ENCODE results near the gene TMEM200A. TPM values are rescaled to one million over a fixed set of nuclear protein-coding genes. Genes with fewer than 3 reads are reported as not detected.

TMEM200A gene
- total RNA-seq, 1 experiment from 2014 or later, result 22.9 TPM

GRCh38 chr6:130372786-130373185, 7.0 kb downstream of the TMEM200A start:
- H3K79me2 ChIP-seq (ENCODE audit: insufficient read depth, low read length), result peaks cover 69% of the 10 kb centered on the region
- H3K27me3 ChIP-seq (ENCODE audit: insufficient read depth, low read length), result no peaks in the 10 kb centered on the region
- ChIA-PET POLR2A (no interaction called here), RAD21 (ENCODE audit: low non-redundant PET in 1 of 2, low total read pairs in 2 of 2, uncharacterized antibody in 2 of 2, unreplicated experiment in 2 of 2) (no interaction called here), CTCF (no interaction called here)
- H3K9ac ChIP-seq (ENCODE audit: low read length), result no peak overlapping the region
- TF ChIP-seq SIN3A (IDR thresholded peaks at IDR 0.05; ENCODE audit: low read depth) (no peak), RAD21 (IDR thresholded peaks at IDR 0.05; ENCODE audit: low read depth) (no peak), CTCF (IDR thresholded peaks at IDR 0.05 in 2 of 3, conservative IDR thresholded peaks at IDR 0.05 in 1 of 3; ENCODE audit: borderline replicate concordance in 1 of 3, insufficient read depth in 1 of 3, low read depth in 2 of 3, low read length in 2 of 3) (no peak), POLR2A (IDR thresholded peaks at IDR 0.05; ENCODE audit: borderline replicate concordance, extremely low read depth, insufficient read depth, insufficient read length) (no peak)
- DNase-seq (ENCODE audit: low read depth, low spot score) (no peak), ATAC-seq (no peak)
- H3K36me3 ChIP-seq (ENCODE audit: control insufficient read depth in 1 of 2, insufficient read depth in 2 of 2, low read length in 2 of 2), result no peaks in the 10 kb centered on the region
- intact Hi-C loops (cut with micrococcal nuclease), result no loop called here
- H3K9me2 ChIP-seq (ENCODE audit: insufficient read depth), result no peaks in the 10 kb centered on the region
- no peak overlapping the region for H3K4me3 ChIP-seq (replicated peaks in 1 of 2; ENCODE audit: low read depth in 1 of 2, low read length in 2 of 2)
- H2AFZ ChIP-seq (ENCODE audit: low read depth, low read length, poor library complexity, severe bottlenecking), result no peak overlapping the region
- no TSS peak for BruUV-seq (replicated peaks)
- no peak overlapping the region for H3K27ac ChIP-seq (ENCODE audit: low read depth, low read length)
- H3K4me2 ChIP-seq (ENCODE audit: low read length), result no peak overlapping the region
- no peaks in the 10 kb centered on the region for H4K20me1 ChIP-seq (ENCODE audit: insufficient read depth)
- H3K4me1 ChIP-seq (ENCODE audit: control insufficient read depth in 1 of 2, insufficient read depth in 2 of 2, low read length in 2 of 2), result peaks cover 0 to 6% of the 10 kb centered on the region in 2 experiments; a peak in 1 of 4 replicates
- H3K9me3 ChIP-seq (ENCODE audit: control insufficient read depth in 1 of 2, insufficient read depth in 1 of 2, low read depth in 1 of 2, low read length in 2 of 2), result no peaks in the 10 kb centered on the region

GRCh38 chr6:130373992-130374391, 8.2 kb downstream of the TMEM200A start:
- intact Hi-C loops (cut with micrococcal nuclease), result no loop called here
- ATAC-seq, result no peak
- Histone ChIP-seq H3K4me3 (replicated peaks in 1 of 2; ENCODE audit: low read depth in 1 of 2, low read length in 2 of 2) (no peak overlapping the region), H3K4me1 (ENCODE audit: control insufficient read depth in 1 of 2, insufficient read depth in 2 of 2, low read length in 2 of 2) (0 out of 4 replicates have a peak, but pooled peaks cover 0 to 3% of the 10 kb centered on the region in 2 experiments), H3K79me2 (ENCODE audit: insufficient read depth, low read length) (peaks cover 57% of the 10 kb centered on the region), H3K9me2 (ENCODE audit: insufficient read depth) (no peaks in the 10 kb centered on the region), H4K20me1 (ENCODE audit: insufficient read depth) (no peaks in the 10 kb centered on the region), H3K27me3 (ENCODE audit: insufficient read depth, low read length) (no peaks in the 10 kb centered on the region), H3K36me3 (ENCODE audit: control insufficient read depth in 1 of 2, insufficient read depth in 2 of 2, low read length in 2 of 2) (no peaks in the 10 kb centered on the region), H2AFZ (ENCODE audit: low read depth, low read length, poor library complexity, severe bottlenecking) (no peak overlapping the region), H3K9ac (ENCODE audit: low read length) (no peak overlapping the region), H3K27ac (ENCODE audit: low read depth, low read length) (no peak overlapping the region), H3K4me2 (ENCODE audit: low read length) (no peak overlapping the region), H3K9me3 (ENCODE audit: control insufficient read depth in 1 of 2, insufficient read depth in 1 of 2, low read depth in 1 of 2, low read length in 2 of 2) (no peaks in the 10 kb centered on the region)
- CTCF ChIA-PET, result no interaction called here
- POLR2A ChIA-PET, result no interaction called here
- no peak for DNase-seq (ENCODE audit: low read depth, low spot score)
- RAD21 ChIA-PET (ENCODE audit: low non-redundant PET in 1 of 2, low total read pairs in 2 of 2, uncharacterized antibody in 2 of 2, unreplicated experiment in 2 of 2), result no interaction called here
- BruUV-seq (replicated peaks), result no TSS peak
- TF ChIP-seq TCF7L2 (IDR thresholded peaks at IDR 0.05; ENCODE audit: borderline replicate concordance, extremely low read depth, insufficient read depth, insufficient read length) (no peak), JUND (IDR thresholded peaks at IDR 0.05) (no peak), EZH2phosphoT487 (IDR thresholded peaks at IDR 0.05; ENCODE audit: borderline replicate concordance) (no peak), SIN3A (IDR thresholded peaks at IDR 0.05; ENCODE audit: low read depth) (no peak), SRF (IDR thresholded peaks at IDR 0.05; ENCODE audit: low read depth) (no peak), ZBTB33 (IDR thresholded peaks at IDR 0.05; ENCODE audit: extremely low read depth, insufficient replicate concordance, low read length) (no peak), ELF1 (IDR thresholded peaks at IDR 0.05; ENCODE audit: borderline replicate concordance, low read depth) (no peak), POLR2A (IDR thresholded peaks at IDR 0.05; ENCODE audit: borderline replicate concordance, extremely low read depth, insufficient read depth, insufficient read length) (no peak), MAX (IDR thresholded peaks at IDR 0.05) (no peak), CTCF (IDR thresholded peaks at IDR 0.05 in 2 of 3, conservative IDR thresholded peaks at IDR 0.05 in 1 of 3; ENCODE audit: borderline replicate concordance in 1 of 3, insufficient read depth in 1 of 3, low read depth in 2 of 3, low read length in 2 of 3) (no peak)
